ENCODE measurements around the gene CHST9. TPM values are rescaled to one million over a fixed set of nuclear protein-coding genes. Genes with fewer than 3 reads are reported as not detected.

CHST9 gene
- total and polyA plus RNA-seq, 2 of the 4 experiments (the other 2 are of a cell fraction): not detected

GRCh38 chr18:26920644-26921043 is 264.5 kb downstream of the CHST9 start:
- POLR2A ChIA-PET (ENCODE audit: unreplicated experiment): no interaction called here
- WGBS, 2 experiments (ENCODE audit: extremely low coverage in 2 of 2, insufficient read length in 1 of 2): 20% methylated on average over 1 of the region's 4 CpGs; no CpG with 5 or more reads in 1 of the 2 experiments
- no peak overlapping the region for H2AK5ac ChIP-seq (ENCODE audit: low read depth, low read length)

More at GRCh38 chr18:26920644-26921043, 264.5 kb downstream of the CHST9 start:
- Histone ChIP-seq H4K8ac (ENCODE audit: low read depth in 2 of 2, low read length in 2 of 2) (no peak overlapping the region), H2BK120ac (ENCODE audit: low read depth, low read length) (no peak overlapping the region), H3K18ac (ENCODE audit: low read depth, low read length) (no peak overlapping the region), H3K9ac (ENCODE audit: low read depth, low read length) (no peak overlapping the region), H3K27me3 (ENCODE audit: control insufficient read depth, insufficient read depth, low read length) (no peaks in the 10 kb centered on the region), H3K4me1 (ENCODE audit: control insufficient read depth, insufficient read depth, low read length) (no peaks in the 10 kb centered on the region), H4K20me1 (ENCODE audit: insufficient read depth, low read length) (no peaks in the 10 kb centered on the region), H2BK15ac (ENCODE audit: low read depth, low read length) (no peak overlapping the region), H3K14ac (replicated peaks; ENCODE audit: low read depth, low read length) (no peak overlapping the region), H3K9me1 (ENCODE audit: insufficient read depth, low read length) (no peaks in the 10 kb centered on the region), H3K9me3 (ENCODE audit: control insufficient read depth, insufficient read depth, low read length) (peaks cover 2% of the 10 kb centered on the region; the same call in 1 of the 2 replicates), H4K5ac (ENCODE audit: low read depth, low read length) (no peak overlapping the region), H3K4ac (ENCODE audit: low read depth, low read length) (no peak overlapping the region), H3K23ac (ENCODE audit: low read depth, low read length) (no peak overlapping the region), H3K27ac (ENCODE audit: insufficient read depth, low read length) (no peak overlapping the region), H4K91ac (ENCODE audit: insufficient read depth, low read depth, low read length) (no peak overlapping the region), H2BK20ac (ENCODE audit: low read depth, low read length) (no peak overlapping the region), H3K36me3 (ENCODE audit: control insufficient read depth, insufficient read depth, low read length) (no peaks in the 10 kb centered on the region), H3K4me3 (ENCODE audit: insufficient read depth, low read depth, low read length) (no peak overlapping the region), H2AFZ (replicated peaks; ENCODE audit: low read length, poor library complexity) (no peak overlapping the region), H3K79me1 (ENCODE audit: low read depth in 1 of 2, low read length in 2 of 2) (no peaks in the 10 kb centered on the region), H3K4me2 (ENCODE audit: low read depth, low read length) (no peak overlapping the region), H2BK5ac (ENCODE audit: low read depth, low read length, poor library complexity, severe bottlenecking) (no peak overlapping the region), H3K56ac (ENCODE audit: extremely low read depth, insufficient read depth, low read length) (no peak overlapping the region), H2AK9ac (replicated peaks; ENCODE audit: low read depth, low read length, poor library complexity) (no peak overlapping the region)
- CTCF ChIA-PET: no interaction called here
- DNase-seq: no peak
- intact Hi-C loops (cut with micrococcal nuclease) (no loop called here), in situ Hi-C loops (cut with MboI; ENCODE audit: low sequenced_read_pairs) (no loop called here), dilution Hi-C loops (cut with HindIII; ENCODE audit: low sequenced_read_pairs, unreplicated experiment) (no loop called here)
- BruUV-seq (replicated peaks): no TSS peak
- TF ChIP-seq SMC3 (IDR thresholded peaks at IDR 0.05; ENCODE audit: low read depth, low read length) (no peak), MXI1 (IDR thresholded peaks at IDR 0.05; ENCODE audit: borderline replicate concordance, low read depth, low read length) (no peak), RAD21 (IDR thresholded peaks at IDR 0.05; ENCODE audit: low read length) (no peak), CTCF (conservative IDR thresholded peaks at IDR 0.05; ENCODE audit: low read depth, low read length) (no peak), MAFK (IDR thresholded peaks at IDR 0.05; ENCODE audit: low read depth, low read length) (no peak), POLR2A (IDR thresholded peaks at IDR 0.05; ENCODE audit: low read depth, low read length) (no peak)
- no peak for ATAC-seq (ENCODE audit: low read depth)

All from IMR-90 (cell line).